Right cardiac atrium (tissue), 5 donors: ENCODE results near the gene FBXO3. TPM values are rescaled to one million over a fixed set of nuclear protein-coding genes. Genes with fewer than 3 reads are reported as not detected.
A peak's percentile ranks its signal among the peaks of the same experiment; 100 is the strongest.

ENCODE experiments used
- ATAC-seq, 2 donors: fragments of 200-7000 bp; cut with Tn5 transposase; one replicate each; pipeline versions ENCODE4 v1.8.0 to v1.9.1; 2020; ENCODE audit warnings: moderate library complexity in 2 of 2, mild to moderate bottlenecking in 1 of 2
- DNase-seq, 3 donors: peaks; one replicate each; pipeline ENCODE4 v3.0.0-alpha.2; 2020
- H3K27ac ChIP-seq: one replicate; pipeline ENCODE4 v1.5.1; 2013; ENCODE audit warnings: mild to moderate bottlenecking, low read length, control low read depth, moderate library complexity
- H3K27me3 ChIP-seq: one replicate; pipeline ENCODE4 v1.6.1; 2013; ENCODE audit not compliant: control insufficient read depth, insufficient read depth
- H3K4me1 ChIP-seq: one replicate; pipeline ENCODE4 v1.6.1; 2013; ENCODE audit warnings: low read length; ENCODE audit not compliant: control insufficient read depth, insufficient read depth
- H3K4me3 ChIP-seq: one replicate; pipeline ENCODE4 v1.5.1; 2013; ENCODE audit warnings: low read length, control low read depth
- H3K9me3 ChIP-seq: one replicate; pipeline ENCODE4 v1.6.1; 2013; ENCODE audit warnings: low read length; ENCODE audit not compliant: control insufficient read depth
- WGBS: extraction: QIAGEN DNeasy Blood & Tissue Kit; methylation state at CpG from one replicate; pipeline ENCODE4 v1.1.7; 2013; 5-methylcytosine and 5-hydroxymethylcytosine counted together
- intact Hi-C, 4 donors: fragments of 100-400 bp; cut with DNase I; formaldehyde crosslinking; loops; one replicate each; pipeline versions ENCODE4 v1.11.0 to v1.14.0; 2022 to 2023
- polyA plus RNA-seq: library from polyadenylated mRNA; stranded (reverse); fragments of 200-250 nt; gene quantifications from one replicate; pipeline ENCODE4 v1.2.3, GENCODE V29; 2013
- total RNA-seq, 4 donors: library from RNA; stranded (reverse); fragmentation: NEBNext Ultra II Directional; extraction: Animal tissue kit (Norgen Biotek cat#: 25700); gene quantifications; one replicate each; pipeline ENCODE4 v1.2.1, GENCODE V29; 2021
- donor health status: healthy with polysubstance abuse.
- donor health status: DM: no; HTN: yes; CAD: no.
- donor health status: DM: no; HTN: no; CAD: no.
- donor health status: DM: no; HTN: yes; CAD: no; lungs with severe emphysema.
- donor health status: DM: yes; HTN: yes; CAD: no.

Gene FBXO3
- total and polyA plus RNA-seq, 5 donors = 27.3 to 40.8 (median 38.6) TPM

DNA sequence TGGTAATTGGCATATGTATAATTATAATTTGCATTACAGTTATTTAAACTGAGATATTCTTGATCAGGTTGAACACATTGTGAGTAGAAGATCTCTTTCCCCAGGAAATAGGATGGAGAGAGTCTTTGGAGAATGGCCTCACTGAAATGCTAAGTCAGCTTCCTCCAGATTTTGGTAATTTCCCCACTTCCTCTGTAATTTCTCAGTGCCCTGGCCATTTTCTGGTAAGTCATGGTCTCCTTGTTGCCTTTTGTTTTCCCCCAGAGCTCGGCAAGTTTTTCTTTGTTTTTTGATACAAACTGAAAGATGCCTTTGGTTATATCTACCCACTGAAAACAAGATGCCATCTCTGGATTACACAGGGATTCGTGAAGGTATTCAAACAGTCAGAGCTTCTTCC, 12.8 kb upstream of the FBXO3 start:
- Histone ChIP-seq H3K27me3 (no peaks in the 10 kb centered on the region), H3K27ac (no peak overlapping the region), H3K4me3 (no peak overlapping the region), H3K9me3 (no peaks in the 10 kb centered on the region), H3K4me1 (no peaks in the 10 kb centered on the region)
- intact Hi-C loops = no loop called here
- ATAC-seq (no peak), DNase-seq (no peak)
- 71% methylated on average over 2 of the region's 2 CpGs for whole genome bisulfite sequencing

- DNase-seq (no peak), ATAC-seq (no peak)
- 79% methylated on average over 3 of the region's 3 CpGs for WGBS
- Histone ChIP-seq H3K4me3 (no peak overlapping the region), H3K4me1 (no peaks in the 10 kb centered on the region), H3K27ac (no peak overlapping the region), H3K9me3 (no peaks in the 10 kb centered on the region), H3K27me3 (no peaks in the 10 kb centered on the region)
- intact Hi-C loops = no loop called here
Observed at GRCh38 chr11:33785609-33786008, 11.3 kb upstream of the FBXO3 start.

DNA sequence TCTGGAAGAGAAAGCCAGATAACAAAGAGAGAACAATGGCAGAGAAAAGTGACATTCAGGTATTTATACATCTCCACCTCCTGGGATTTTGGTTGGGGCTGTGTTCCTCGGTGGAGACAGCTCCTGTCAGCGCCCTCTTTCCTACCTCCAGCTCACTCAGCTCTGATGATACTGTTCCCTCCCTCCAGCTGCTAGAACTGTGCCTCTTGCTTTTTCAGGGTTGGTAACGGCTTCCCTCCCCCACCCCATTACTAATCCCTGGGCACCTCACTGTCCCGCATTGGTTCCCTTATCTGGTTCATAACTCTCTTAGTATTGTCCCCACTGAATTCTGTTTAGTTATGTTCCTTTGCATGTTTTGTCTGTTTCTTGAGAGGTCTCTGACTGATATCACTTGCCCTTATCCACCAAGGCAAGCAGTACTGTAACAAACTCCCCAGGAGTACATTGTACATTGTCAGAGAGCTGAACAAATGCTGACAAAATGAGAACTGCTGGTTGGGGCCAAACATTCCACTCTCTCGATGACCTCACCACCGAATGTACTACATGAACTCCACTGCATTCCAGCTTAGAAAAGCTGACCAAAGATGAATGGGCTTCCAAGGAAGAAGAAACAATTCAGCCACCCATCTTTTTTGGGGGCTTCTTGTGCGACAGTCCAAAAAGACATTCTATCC, 5.7 kb upstream of the FBXO3 start:
- peak overlapping the region; percentile 8 for H3K27ac ChIP-seq
- H3K4me3 ChIP-seq = no peak overlapping the region
- 41% methylated on average over 7 of the region's 7 CpGs for WGBS
- intact Hi-C loops = no loop called here
- H3K4me1 ChIP-seq = peaks cover 4% of the 10 kb centered on the region
- H3K27me3 ChIP-seq = no peaks in the 10 kb centered on the region
- H3K9me3 ChIP-seq = no peaks in the 10 kb centered on the region
- DNase-seq = no peak
- peak; percentile 67 to 75 for ATAC-seq

DNA sequence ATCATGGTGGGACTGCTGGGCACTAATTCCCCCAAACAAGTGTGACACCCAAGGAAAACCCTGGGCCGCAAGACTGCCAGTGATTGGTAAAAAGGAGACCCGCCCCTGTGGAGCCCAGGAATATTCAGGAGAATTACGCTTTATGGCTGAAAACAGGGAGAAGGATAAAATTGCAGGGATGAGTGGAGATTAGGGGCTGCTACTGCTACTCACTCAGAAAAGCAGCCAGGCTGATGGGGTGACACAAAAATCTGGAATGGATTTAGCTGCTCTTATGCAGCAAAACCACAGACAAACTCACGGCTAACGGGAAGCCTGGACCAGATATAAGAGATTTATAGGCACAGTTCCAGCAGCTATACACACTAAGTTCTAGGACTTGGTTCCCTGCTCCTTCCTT, 4.4 kb upstream of the FBXO3 start:
- Histone ChIP-seq H3K27me3 (no peaks in the 10 kb centered on the region), H3K27ac (no peak overlapping the region), H3K9me3 (no peaks in the 10 kb centered on the region), H3K4me3 (no peak overlapping the region), H3K4me1 (peaks cover 4% of the 10 kb centered on the region)
- ATAC-seq (no peak), DNase-seq (no peak)
- WGBS = 26% methylated on average over 5 of the region's 5 CpGs
- intact Hi-C loops = no loop called here

DNA sequence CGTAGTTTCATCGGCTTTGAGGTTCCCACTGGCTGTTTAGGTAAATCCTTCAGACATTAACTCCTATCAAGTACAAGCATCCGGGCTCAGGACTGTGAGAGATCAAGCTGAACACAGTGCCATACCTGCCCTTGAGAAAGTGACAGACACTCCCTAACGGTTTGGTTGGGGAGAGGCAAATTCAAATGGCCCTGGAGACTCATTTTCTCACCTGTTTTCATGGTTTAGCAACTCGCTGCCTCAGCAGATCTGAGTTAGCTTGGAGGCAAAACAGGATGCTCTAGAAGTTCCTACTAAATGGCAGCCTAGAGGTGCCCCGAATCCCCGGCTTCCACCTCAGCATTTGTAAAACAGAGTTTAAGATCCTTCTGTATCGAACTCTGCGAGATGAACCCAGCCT, 3.6 kb upstream of the FBXO3 start:
- Histone ChIP-seq H3K27me3 (no peaks in the 10 kb centered on the region), H3K4me3 (no peak overlapping the region), H3K9me3 (no peaks in the 10 kb centered on the region), H3K4me1 (peaks cover 4% of the 10 kb centered on the region), H3K27ac (no peak overlapping the region)
- 78% methylated on average over 9 of the region's 9 CpGs for WGBS
- DNase-seq (no peak), ATAC-seq (no peak)
- intact Hi-C loops = no loop called here

- Histone ChIP-seq H3K4me3 (no peak overlapping the region), H3K4me1 (peaks cover 9% of the 10 kb centered on the region), H3K9me3 (no peaks in the 10 kb centered on the region), H3K27ac (no peak overlapping the region), H3K27me3 (no peaks in the 10 kb centered on the region)
- intact Hi-C loops = no loop called here
- DNase-seq = no peak
- ATAC-seq = no peak
- WGBS = 60% methylated on average over 1 of the region's 1 CpG
Observed at GRCh38 chr11:33775832-33776470, 1.6 kb upstream of the FBXO3 start.

- Histone ChIP-seq H3K4me1 (peaks cover 9% of the 10 kb centered on the region), H3K27ac (no peak overlapping the region), H3K4me3 (no peak overlapping the region), H3K27me3 (no peaks in the 10 kb centered on the region), H3K9me3 (no peaks in the 10 kb centered on the region)
- intact Hi-C loops = no loop called here
- no peak for DNase-seq
- no peak for ATAC-seq
- 87% methylated on average over 7 of the region's 7 CpGs for WGBS
Observed at GRCh38 chr11:33775467-33775807, 1.1 kb upstream of the FBXO3 start.

DNA sequence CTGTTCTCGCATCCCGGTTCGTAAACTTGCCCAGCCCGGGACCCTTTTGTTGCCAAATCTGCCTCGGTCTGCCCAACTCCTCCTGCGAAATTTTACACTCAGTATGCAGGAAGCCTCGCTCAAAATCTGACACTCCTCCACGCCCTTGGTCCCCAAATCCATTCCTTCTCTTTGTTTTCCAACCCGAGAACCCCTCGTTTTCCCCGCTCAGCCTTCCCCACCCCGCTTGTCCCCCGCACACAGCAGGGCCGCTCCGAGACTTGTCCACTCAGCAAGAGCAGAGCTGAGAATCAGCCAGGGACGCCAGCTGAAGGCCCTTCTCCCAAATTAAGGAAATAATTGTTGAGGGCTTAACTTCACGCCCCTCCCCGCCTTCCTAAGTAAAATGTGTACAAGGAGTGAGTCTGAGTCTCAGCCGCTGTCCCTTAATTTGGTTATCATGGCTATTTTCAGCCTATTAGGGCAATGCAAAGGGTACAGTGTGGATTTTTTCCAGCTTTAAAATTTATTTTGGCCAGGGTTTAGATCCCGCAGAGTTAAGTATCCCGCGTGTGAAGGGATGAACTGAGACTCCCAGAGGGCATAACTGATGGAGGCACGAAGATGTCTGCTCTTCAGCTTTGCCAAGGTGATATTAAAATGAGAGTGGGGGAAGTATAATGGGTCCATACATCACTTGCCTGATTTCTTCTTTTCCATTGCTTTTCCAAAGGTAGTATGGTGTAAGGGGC, 581 bp upstream of the FBXO3 start:
- intact Hi-C loops = no loop called here
- H3K27me3 ChIP-seq = no peaks in the 10 kb centered on the region
- 2% methylated on average over 23 of the region's 23 CpGs for WGBS
- H3K27ac ChIP-seq = peak overlapping the region; percentile 91
- H3K9me3 ChIP-seq = no peaks in the 10 kb centered on the region
- DNase-seq = peak; percentile 35 to 77 (median 75)
- peaks cover 9% of the 10 kb centered on the region for H3K4me1 ChIP-seq
- peak overlapping the region; percentile 97 for H3K4me3 ChIP-seq
- ATAC-seq = peak; percentile 20 to 45

DNA sequence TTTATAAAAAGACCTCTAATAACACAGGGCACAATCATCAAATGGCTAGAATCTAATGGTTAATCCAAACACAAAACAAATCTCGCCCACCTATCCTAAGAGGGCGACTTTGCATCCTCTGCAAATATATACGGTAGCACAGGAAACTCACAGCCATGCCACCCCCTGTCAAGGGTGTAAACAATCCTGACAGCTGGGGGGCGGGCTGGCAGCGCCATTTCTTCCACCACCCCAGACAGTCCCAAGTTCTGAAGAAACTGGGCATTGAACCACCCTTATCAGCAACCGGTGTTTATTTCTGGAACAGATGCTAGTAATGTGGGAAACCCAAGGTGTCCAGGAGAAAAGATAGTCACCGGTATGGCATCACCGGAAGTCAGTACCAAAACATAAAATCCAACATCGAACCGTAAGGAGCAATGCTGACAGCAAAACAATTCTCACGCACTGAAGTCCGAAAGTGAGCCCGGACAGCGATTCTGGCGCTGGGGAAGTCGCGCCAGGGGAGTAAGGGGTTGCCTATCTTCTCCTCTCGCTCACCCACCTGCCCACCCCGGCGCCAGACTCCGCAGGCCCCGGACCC, 825 bp downstream of the FBXO3 start:
- 7% methylated on average over 22 of the region's 22 CpGs for WGBS
- intact Hi-C loops = no loop called here
- Histone ChIP-seq H3K4me1 (peaks cover 8% of the 10 kb centered on the region), H3K4me3 (peak overlapping the region; percentile 97), H3K27me3 (no peaks in the 10 kb centered on the region), H3K9me3 (no peaks in the 10 kb centered on the region), H3K27ac (peak overlapping the region; percentile 20)
- ATAC-seq (peak; percentile 17 to 18), DNase-seq (peak in 1 of 3 donors; percentile 47)

- Histone ChIP-seq H3K9me3 (no peaks in the 10 kb centered on the region), H3K4me1 (peaks cover 5% of the 10 kb centered on the region), H3K4me3 (no peak overlapping the region), H3K27me3 (no peaks in the 10 kb centered on the region), H3K27ac (no peak overlapping the region)
- 46% methylated on average over 1 of the region's 1 CpG for WGBS
- intact Hi-C loops = no loop called here
- DNase-seq (no peak), ATAC-seq (no peak)
Observed at GRCh38 chr11:33772870-33773269, 1.4 kb downstream of the FBXO3 start.

- DNase-seq = no peak
- no peak overlapping the region for H3K4me3 ChIP-seq
- no peaks in the 10 kb centered on the region for H3K27me3 ChIP-seq
- H3K4me1 ChIP-seq = peaks cover 5% of the 10 kb centered on the region
- no peak for ATAC-seq
- no peaks in the 10 kb centered on the region for H3K9me3 ChIP-seq
- intact Hi-C loops = no loop called here
- WGBS = 71% methylated on average over 4 of the region's 4 CpGs
- no peak overlapping the region for H3K27ac ChIP-seq
Observed at GRCh38 chr11:33772300-33772699, 2.0 kb downstream of the FBXO3 start.
